Activated CD4-positive, CD25-positive, alpha-beta regulatory T cell treated with anti-CD3 and anti-CD28 coated beads, Interleukin-2, amount 50 U/mL, for 16 hours (primary cell): ENCODE data around the gene SAMD4A.

Experiments
- DNase-seq: peaks from one replicate; pipeline ENCODE4 v3.0.0-alpha.2; 2020; ENCODE audit warnings: low read depth, low spot score

The SAMD4A gene

DNA sequence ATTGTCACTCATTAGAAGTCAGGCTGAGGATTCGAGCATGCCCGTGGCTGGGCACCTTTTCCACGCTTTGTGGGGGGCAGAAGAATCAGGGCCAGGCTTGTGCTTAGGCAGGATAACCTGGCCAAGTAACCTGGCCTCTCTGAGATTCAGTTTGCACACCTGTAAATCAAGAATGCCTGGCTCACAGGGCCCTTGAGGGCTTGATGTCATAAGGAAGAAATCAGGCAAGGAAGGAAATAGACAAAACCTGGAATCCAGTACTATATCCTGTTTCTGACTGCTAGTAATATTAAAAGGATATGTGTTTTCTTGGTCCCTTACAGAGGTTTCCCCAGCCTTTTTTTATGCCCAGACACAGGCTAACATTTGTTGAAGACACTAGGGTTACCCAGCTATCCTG is 91.9 kb downstream of the SAMD4A start:
- DNase-seq, result no peak

DNA sequence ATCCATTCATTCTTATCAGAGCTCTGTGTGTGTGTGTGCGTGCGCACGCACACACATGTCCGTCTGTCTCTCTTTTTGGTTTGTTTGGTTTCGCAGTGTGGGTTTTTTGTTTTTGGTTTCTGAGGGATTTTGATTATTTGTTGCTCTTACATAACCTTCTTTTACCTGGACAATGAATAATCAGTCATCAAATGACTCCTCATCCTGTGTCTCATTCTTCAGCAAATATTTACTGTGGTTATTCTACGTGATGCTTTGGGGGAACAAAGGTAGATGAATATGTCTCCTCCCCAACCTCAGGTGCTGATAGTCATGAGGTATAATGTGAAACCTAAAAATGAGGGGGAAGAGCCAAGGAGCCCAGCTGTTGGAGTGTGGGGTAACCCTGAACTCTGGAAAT is 92.4 kb downstream of the SAMD4A start:
- no peak for DNase-seq

DNA sequence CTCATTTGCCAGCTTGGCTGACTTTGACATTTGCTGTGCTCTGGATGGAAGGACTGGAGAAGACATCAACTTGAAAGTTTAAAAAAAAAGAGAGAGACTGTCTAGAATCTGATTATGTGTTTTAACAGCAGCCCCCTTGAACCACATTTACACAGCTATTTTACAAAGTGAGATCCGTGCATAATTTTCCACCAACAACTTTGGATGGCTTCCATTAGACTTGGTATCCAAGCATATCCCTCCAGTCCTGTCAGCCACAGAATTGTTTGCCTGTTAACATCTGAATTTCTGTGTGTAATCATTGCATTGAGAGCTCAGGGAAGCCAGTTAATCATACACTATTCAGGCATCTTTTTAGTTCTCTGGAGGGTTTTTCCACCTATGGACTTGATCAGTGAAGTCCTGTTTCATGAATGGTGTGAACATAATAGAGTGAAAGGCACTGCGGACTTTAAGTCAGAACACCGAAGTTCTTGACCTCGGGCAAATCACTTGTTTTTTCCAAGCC is 93.7 kb downstream of the SAMD4A start:
- no peak for DNase-seq

DNA sequence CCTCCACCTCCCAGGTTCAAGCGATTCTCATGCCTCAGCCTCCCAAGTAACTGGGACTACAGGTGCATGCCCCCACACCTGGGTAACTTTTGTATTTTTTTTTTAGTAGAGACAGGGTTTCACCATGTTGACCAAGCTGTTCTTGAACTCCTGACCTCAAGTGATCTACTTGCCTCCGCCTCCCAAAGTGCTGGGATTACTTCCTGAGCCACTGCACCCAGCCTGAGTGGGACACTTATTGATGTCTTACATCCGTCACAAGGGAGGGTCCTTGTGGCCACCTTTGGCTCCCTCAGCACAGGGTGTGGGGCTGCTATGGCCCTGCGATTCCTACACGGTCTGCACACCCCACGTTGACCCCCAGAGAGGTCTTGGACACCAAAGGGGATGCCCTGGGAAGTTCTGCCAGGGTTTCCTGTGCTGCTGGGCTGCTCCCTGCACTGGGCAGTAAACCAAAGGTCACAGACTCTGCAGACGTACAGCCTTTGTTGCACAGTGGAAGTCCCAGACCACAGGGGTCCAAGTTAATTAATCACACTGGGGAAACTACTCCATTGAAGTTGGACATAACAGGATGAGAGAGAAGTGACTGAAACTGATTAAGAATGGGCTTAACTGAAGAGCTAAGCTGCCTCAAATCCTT is 95.7 kb downstream of the SAMD4A start:
- DNase-seq, result no peak

DNA sequence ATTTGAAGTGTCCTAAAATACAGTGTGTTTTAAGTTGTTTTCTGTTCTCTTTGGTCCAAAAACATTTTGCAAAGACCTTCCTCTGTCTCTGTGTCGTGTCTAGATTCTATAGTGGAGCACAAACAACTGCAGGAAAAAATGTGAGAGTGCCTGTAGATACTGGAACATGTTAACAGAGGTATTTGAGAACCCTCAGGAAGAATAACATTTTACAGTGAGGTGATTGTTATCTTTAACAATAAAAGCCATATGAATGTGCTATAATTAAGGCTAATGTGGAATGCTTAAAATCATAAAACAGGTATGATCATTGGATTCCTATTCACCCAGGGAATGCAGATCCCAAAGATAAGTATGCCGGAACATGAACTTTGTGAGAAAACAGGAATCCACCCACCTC is 98.0 kb downstream of the SAMD4A start:
- DNase-seq, result no peak

DNA sequence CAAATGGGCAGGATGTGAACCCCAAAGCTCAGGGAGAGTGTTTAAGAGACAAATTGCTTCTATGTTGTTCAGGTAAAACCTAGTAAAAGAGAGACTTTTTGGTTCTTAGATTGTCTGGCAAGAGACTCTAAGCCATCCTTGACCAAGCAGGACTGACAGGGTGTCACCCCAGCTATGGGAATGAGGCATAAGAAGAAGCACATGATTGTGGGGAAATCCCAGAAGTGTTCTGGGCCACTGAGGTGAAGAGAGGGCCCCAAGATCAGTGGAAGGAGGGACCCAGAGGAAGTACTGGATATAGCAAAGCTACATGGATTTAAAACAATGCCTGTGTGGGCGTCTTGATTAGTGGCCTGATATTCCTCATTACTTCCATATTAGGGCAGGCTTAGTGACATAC is 99.0 kb downstream of the SAMD4A start:
- DNase-seq, result no peak

DNA sequence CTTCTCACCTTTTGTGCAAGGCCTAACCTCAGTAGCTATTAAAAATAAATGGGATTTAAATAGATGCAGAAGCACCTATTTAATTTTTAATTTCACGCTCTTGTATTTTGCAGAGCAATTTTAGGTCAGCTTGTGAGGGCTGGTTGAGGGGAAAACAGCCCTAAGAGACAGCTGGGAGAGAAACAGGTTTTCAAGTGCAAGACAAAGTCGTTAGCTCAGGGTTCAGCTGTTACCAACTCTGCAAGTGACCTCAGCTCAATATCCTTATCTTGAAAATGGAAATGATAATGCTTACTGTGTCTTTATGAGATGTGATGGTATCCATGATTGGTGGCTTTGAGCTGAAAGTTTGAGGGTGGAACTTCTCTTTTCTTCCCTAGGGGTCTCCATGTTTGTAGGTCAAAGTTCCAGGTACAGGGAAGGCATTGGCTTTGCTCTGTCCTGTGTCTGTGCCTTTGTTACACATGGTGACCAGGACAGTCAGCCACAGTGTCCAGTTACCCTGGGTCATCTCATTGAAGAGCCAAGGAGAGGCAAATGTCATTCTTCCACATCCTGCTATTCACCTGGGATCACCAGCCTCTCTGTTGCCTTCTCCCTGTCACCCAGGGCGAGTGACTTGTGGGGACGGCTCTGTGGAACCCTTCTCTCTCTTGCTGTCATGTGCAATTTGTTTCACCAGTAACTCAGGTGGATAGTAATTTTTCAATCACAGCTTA is 100.3 kb downstream of the SAMD4A start:
- DNase-seq, result no peak

DNA sequence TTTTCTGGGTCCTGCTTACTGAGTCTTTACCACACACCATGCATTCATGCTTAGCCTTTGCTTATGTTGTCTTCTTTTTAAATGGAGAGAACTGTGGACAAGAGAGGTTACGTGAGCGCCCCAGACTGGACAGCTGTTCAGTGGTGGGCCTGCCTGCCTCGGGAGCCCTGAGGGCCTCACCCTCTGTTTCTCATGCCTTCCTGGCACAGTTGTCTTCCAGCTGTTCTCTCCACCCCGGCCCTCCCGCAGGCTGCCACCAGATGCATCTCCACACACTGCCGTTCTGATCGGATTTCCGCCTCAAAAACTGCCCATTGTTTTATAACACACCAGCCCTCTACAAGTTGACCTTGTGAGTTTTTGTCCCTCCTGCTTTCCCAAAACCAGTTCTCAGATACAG is 100.8 kb downstream of the SAMD4A start:
- no peak for DNase-seq

DNA sequence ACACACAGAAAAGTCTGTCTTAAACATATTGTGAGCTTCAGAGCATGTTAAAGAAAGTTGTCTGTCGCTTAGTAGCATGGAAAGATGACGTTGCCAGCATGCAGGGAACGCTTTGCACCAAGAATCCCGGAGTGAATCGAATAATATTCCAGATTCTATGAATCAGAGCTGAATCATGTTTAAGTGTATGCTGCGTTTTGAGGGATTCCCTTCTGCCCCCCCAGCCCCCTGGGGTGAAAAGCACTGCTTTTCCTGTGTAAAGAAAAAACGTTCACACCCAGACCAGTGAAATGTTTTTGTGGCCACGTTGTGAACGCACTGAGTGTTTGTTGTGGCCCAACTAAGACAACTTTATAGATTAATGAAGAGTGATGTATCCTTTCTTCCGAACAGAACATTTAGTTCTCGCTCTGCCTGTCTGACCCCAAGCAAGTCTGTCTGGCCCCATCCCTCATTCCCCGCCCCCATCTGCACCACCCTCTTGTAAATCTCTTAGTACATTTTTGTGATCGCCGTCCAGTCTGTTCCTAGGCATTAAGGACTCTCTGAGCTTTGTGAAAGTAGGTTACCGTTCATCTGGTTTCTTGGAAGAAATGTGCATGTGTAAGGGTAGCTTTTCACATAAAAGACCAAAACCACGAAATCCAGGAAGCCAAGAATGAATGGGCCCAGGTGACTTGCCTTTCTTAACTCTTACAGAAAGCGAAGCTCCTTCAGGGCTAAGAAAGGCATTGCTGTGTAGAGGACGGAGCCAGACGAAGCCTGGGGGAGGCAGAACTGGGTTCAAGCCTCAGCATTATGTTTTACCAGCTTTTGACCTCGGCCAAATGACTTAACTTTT is 103.0 kb downstream of the SAMD4A start:
- DNase-seq, result no peak

DNA sequence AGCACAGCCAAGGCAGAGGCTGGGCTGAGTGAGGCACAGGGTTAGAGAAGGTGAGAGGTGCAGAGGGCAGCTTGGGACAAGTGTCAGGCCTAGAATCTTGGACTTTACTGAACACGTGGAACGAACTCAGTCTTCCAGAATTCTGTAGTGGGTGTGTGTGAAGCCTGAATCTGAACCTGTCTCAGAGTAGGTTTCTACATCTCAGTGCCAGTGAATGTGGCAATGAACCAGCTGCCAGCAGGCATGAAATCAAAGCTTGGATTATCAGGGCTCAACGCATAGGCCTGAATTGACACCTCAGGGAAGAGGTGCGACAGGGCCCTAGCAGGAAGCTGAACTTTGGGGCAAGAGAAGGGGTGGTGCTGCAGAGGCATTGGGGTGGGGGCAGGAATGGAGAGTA is 104.6 kb downstream of the SAMD4A start:
- DNase-seq, result no peak

DNA sequence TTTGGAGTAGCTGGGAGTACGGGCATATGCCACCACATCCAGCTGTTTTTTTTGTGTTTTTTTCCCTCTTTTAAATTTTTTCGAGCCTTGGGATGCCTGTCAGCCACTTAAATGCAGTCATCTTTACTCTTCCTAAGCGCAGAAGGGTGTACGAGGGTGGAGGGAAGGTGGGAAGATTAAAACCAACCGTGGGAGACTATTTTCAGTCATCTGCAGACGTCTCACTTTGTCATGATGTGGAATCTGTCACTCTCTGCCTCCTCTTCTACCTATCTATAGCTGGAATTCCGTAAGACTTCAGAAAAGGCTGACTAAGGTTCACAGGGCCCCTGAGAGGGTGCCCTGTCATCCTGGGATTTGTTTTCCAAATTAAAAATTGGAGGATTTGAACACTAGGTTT is 105.3 kb downstream of the SAMD4A start:
- no peak for DNase-seq

DNA sequence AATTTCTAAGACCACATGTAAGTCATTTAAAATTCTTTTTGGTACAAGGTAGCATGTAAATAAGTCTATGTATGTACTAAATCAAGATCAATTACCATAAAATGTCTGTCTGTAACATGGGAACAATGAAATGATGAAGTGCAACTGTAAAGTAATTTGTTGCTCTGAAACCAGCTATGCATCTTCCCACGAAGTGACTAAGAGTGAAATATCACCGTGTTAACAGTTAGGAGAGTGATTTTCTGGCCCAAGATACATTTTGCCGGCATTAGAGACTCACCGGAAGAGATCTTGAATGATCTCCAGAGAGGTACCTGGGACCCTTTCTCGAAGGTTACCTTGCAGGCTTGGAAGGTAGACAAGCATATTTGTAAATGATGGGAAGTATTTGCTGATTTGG is 105.8 kb downstream of the SAMD4A start:
- DNase-seq, result no peak

DNA sequence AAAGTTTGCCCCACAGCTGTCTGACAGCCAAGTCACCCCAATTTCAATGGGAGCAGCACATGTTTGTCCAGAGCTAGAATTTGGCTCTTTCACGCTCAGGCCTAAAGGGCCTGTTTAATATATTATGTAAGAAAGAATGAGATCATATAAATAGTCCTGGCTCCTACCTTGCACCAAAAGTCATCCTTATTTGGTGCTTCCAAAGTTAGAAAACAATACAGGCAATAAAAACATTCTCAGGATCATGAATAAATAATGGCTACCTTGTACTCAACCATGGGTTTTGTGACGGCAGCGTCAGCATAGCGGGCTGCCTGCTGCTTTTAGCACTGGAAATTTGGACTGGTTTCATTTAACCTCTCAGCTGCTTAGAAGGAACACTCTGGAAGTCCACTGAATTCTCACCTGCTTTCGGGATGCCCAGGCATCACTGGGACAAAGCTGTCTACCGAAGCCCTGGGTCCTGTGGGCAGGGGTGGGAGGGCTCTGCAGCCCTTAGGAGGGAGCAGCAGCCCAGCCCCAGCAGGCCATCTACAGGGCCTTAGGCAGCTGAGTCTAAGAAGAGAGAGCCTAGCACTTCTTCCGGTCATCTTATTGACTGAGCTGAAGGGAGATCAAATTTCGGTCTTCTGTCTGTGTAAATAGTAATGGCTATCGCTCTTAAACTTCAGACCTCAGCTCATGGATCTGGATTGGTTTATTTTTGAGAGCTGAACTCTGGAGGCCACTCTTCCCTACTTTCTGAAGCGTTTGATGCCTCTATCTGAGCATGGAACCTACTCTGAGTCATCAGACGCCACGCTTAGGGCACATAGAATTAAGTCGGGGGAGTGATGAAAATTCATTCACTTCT is 106.5 kb downstream of the SAMD4A start:
- DNase-seq, result no peak

DNA sequence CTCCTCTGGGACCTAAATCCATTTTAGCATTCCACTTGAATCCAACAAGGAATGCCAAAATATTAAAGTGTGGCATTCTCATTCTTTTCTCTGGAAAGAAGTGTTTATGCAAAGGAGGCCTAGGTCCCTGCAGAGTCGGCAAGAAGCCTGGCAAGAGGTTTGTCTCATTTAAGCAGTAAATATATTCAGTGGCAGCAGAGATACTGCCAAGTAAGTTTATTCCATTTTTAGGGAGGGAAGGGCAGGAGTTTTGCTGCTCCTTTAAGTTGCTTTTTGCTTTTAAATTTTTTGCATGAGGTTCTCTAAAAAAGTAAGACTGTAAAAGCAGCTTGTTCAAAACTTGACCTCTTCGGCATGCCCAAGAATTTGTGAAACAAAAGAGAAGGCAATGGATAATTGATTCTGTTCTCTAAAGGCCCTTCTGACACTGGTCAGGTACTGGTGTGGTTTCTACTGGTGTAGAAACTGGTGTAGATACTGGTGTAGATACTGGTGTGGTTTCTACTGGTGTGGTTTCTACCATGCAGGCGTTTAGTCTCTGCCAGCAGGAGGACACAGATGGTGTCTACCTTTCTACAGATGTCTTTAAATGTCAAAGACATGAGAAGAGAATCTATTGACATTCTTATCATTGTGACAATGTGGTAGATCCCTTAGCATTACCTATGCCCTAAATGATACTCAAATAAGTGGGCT is 107.3 kb downstream of the SAMD4A start:
- no peak for DNase-seq

DNA sequence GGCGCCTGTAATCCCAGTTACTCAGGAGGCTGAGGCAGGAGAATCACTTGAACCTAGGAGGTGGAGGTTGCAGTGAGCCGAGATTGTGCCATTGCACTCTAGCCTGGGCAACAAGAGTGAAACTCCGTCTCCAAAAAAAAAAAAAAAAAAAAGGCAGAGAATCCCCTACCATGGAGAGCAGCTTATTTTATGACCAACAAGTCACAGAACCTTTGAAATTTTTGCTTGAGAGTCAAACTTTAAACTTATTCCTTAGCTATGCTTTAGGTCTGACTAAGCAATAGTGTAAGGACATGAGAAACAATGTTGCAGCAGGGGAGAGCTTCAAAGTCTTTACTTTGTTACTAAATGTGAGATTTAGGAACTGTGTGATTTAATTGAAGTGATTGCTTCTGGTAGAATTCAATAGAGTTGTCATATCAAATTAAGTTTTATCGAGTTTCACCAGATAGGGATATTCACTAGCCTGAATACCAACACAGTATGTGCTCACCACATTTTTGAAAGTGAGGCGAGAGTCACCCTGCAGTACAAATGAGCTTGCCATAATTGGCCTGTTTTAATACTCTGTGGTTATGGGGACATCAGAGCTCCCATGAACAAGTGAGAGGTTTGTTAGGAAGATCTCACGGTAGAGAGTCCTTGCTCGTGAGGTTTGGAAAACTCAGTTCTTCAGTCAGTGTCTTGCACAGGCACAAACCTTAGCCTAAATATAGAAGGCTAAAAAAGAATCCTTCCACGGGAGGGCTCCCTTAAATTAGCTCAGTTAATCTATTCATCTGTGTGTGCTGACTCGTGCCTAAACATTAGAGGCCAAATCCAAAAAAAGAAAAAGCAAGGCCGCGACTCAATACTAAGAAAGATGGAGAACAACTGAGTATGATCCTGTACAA is 108.6 kb downstream of the SAMD4A start:
- DNase-seq, result no peak

DNA sequence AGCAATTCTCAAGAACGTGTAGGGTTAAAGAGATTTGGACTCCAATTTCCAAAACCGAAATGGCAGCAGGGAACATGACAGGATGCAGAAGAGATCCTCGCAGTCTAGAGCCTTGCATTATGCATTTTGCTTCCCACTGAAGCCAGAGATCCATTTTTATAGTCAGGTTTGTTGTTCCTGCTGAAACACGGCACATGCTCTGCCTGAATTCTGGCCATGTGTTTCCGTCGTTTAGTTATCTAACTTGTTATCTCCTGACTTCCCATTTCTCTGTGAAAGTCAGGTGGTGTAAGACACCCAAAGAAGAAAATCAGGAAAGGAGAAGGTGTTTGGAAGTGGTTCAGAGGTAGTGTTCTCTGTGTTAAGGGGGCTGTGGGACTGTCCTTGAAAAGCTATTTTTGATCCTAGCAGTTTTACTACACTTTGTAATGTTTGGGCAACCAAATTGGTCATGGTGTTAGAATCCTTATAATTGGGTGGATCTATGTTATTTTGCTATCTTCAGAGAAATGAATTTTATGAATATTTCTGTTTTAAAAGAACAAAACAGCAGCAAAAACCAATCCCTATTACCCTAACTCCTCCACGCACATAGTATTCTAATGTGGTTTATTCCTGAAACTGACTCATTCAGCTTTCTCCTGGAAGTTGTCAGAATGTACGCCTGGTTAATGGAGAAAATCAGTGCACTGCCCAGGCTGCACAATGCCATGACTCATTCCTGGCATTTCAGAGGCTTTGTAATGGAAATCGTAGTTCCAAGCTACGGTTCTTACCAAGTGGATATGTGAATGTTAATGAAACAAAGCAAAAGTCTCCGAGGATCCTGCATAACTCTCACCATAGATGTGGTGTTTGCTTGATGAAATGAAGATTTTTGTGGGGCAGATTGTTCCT is 110.1 kb downstream of the SAMD4A start:
- no peak for DNase-seq

DNA sequence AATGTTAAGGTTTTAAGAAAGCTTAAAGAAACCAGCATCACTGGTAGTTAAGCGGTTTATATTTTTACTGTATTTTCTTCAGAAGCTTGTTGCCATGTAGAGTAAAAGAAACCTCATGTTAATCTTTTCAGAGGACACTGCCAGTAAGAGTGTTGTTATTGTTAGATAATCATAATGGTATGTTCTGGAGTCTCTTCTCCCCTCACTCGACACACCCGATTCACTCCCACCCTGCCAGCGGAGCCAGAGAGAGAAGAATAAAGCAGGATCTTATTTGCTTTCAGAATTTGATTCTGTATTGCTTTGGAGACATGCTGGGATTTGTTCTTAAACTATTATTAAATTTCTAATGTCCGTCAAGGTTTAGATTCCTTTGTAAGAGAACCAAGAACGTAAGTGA is 113.7 kb downstream of the SAMD4A start:
- no peak for DNase-seq

DNA sequence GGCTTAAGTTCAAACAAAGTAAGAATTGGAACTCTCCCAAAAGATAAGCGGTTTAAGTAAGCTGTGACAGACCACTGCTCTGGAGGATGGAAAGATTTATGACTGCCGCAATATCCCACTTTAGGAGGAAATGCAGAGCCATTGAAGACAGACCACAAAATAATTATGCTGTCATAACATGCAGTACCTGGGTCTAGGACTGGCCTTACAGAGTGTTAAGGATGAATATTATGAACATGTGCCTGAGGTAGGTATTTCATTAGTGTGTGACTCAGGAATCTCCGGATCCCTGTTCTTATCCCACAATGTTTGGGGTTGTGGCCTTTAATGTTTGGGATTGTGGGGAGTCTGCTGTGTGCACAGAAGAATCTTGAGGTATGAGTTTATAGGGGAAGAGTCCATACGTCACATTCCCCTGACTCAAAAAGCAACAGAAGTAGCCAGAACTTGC is 114.9 kb downstream of the SAMD4A start:
- DNase-seq, result no peak

DNA sequence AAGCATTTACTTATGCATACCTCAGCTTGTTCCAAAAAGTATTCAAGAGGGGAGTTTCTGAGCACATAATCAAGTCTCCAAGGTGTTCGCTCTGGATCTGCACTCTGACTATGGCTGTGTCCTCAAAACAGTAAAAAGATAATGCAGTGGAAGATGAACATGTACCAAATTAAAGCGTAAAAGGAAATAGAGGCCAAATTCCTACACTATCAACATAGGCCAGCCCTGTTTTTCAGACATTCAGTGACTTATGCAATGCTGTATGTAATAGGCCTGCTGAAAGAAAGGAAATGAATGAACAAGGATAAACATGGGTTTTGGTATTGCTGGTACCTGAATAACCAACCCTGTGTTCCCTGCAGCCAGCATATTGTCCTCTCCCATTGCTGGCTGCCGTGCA is 115.7 kb downstream of the SAMD4A start:
- no peak for DNase-seq
